GM23248 (cell line): Measurements from ENCODE around the gene ABCA12.

Source experiments
- EZH2 ChIP-seq: fragments of 200-600 bp; sonication (generic); IDR thresholded peaks from 2 replicates; pipeline ENCODE4 v1.6.1; 2018; ENCODE audit warnings: antibody characterized with exemption, mild to moderate bottlenecking; ENCODE audit not compliant: insufficient read depth, poor library complexity, severe bottlenecking
- EZH2phosphoT487 ChIP-seq: fragments of 200-600 bp; sonication (generic); IDR thresholded peaks from 2 replicates; pipeline ENCODE4 v1.6.1; 2018; ENCODE audit warnings: antibody characterized with exemption, moderate library complexity, mild to moderate bottlenecking, low read depth; ENCODE audit not compliant: insufficient read depth

DNA sequence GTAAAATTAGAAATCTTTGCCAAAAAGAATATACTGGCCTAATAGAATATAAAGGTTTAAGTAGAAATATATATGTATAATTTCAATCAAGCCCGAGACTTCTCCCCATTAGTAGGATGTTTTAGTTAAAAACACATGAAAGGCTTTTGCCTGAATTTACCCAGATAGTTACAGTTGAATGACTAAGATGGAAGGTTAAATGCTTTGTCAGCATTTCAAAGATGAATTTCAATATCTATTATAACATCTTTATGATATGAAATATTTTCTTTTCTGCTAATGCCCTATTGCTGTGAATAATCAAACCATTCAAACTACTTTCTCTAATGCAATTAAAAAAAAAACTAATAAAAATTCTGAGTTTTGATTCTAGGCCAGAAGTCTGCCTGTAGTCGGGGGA, 18.0 kb upstream of the ABCA12 start:
- TF ChIP-seq EZH2 (no peak), EZH2phosphoT487 (no peak)
